Astrocyte of the spinal cord (primary cell): ENCODE data around the gene SEMA4A.
A peak's percentile ranks its signal among the peaks of the same experiment; 100 is the strongest.
"Not testable (repeated sequence)": the region's sequence is repeated elsewhere in the genome, so short reads cannot be mapped to it uniquely, and the experiment has no call there.

Experiments
- DNase-seq: peaks from one replicate; pipeline ENCODE4 v3.0.0; 2011; ENCODE audit warnings: low read depth, low spot score
- H3K4me3 ChIP-seq: 2 replicates; pipeline ENCODE4 v1.5.1; 2011; ENCODE audit warnings: low read depth, mild to moderate bottlenecking, low read length, moderate library complexity
- in situ Hi-C: cut with HindIII; loops from 2 replicates; pipeline ENCODE4 v1.10.0; 2017; ENCODE audit warnings: low sequenced_read_pairs
- TF ChIP-seq, protein P1 (sequence below): IDR thresholded peaks from 2 replicates; pipeline ENCODE4 v1.5.1; 2012; ENCODE audit warnings: low read depth, mild to moderate bottlenecking, low read length, inconsistent platforms

Gene SEMA4A

DNA sequence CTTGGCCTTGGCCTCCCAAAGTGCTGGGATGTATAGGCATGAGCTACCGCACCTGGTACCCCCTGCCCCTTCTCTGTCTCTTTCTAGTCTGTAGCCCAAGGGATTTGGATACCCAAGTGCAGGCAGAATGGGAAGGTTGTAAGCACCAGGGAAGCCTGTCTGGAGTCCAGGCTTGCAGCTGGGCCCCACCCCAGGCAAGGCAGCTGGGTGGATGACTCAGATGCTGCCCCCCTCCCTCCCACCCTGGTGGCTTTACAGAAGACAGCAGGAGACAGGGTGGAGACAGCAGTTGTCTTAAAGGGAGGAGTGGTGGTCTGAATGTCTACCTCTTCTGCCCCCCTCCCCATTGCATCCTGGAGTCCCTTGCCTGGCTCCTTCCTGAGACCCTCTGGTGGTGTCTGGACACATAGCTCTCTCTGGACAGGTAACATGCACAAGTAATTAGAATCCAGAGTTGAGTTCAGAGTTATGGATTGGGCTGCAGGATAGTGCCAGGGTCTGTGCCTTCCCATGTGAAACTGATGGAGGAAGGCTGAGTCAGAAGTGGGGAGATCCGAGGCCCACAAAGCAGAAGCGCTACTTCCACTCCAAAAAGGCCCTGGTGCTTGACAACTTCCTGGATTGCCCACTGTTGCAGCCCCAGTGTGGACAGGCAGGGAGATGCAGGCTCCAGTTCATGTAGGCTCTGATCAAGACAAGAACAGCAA is 33.7 kb upstream of the SEMA4A start:
- in situ Hi-C loops = no loop called here
- H3K4me3 ChIP-seq = peak overlapping the region; percentile 17
- peak; percentile 84 for DNase-seq
- TF ChIP-seq, protein P1, sequence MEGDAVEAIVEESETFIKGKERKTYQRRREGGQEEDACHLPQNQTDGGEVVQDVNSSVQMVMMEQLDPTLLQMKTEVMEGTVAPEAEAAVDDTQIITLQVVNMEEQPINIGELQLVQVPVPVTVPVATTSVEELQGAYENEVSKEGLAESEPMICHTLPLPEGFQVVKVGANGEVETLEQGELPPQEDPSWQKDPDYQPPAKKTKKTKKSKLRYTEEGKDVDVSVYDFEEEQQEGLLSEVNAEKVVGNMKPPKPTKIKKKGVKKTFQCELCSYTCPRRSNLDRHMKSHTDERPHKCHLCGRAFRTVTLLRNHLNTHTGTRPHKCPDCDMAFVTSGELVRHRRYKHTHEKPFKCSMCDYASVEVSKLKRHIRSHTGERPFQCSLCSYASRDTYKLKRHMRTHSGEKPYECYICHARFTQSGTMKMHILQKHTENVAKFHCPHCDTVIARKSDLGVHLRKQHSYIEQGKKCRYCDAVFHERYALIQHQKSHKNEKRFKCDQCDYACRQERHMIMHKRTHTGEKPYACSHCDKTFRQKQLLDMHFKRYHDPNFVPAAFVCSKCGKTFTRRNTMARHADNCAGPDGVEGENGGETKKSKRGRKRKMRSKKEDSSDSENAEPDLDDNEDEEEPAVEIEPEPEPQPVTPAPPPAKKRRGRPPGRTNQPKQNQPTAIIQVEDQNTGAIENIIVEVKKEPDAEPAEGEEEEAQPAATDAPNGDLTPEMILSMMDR = no peak

- H3K4me3 ChIP-seq = no peak overlapping the region
- TF ChIP-seq, protein P1 = no peak
- in situ Hi-C loops = no loop called here
- no peak for DNase-seq
Measured at GRCh38 chr1:156120318-156120717, 33.1 kb upstream of the SEMA4A start.

GRCh38 chr1:156121005-156121404 is 32.4 kb upstream of the SEMA4A start:
- DNase-seq, in situ Hi-C loops, H3K4me3 ChIP-seq: not testable (repeated sequence)

DNA sequence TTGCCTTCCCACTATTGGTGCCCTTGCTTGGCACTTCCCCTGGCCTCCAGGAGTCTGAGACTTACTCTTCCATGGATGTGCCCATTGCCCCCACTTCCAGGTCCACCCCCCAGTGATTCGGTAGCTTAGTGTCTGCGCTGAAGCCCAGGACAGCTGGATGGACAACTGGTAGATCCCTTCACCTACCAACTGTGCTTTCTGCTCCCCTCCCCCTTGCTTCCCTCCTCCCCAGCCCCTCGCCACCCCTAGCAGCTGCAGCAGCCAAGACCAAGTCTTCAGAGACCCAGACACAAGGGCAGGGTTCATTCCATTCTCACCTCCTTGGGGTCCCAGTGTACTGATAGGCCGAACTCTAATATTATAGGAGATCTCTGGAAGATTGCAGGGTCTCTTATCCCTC is 31.9 kb upstream of the SEMA4A start:
- H3K4me3 ChIP-seq = no peak overlapping the region
- in situ Hi-C loops = no loop called here
- DNase-seq = no peak
- TF ChIP-seq, protein P1 = no peak

DNA sequence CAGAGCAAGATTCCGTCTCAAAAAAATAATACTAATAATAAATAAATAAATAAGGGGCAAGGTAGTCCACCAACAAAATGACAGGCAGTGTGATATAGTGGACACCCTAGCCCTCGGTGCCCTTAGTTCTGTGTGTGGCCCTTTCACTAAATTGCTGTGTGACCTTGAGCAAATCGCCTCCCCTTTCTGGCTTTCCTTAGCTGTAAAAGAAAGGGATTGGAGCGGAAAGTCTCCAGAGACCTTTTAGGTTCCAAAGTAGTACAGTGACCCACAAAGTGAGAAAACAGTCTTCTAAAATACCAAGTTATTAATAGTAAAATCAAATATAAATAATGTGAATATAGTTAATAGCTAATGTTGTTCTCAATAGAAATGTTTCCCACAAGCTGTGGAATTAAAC is 31.3 kb upstream of the SEMA4A start:
- TF ChIP-seq, protein P1 = no peak
- in situ Hi-C loops = no loop called here
- no peak for DNase-seq
- peak overlapping the region; percentile 2 for H3K4me3 ChIP-seq

- TF ChIP-seq, protein P1 = no peak
- peak overlapping the region; percentile 30 for H3K4me3 ChIP-seq
- DNase-seq = peak; percentile 98
- in situ Hi-C loops = no loop called here
Measured at GRCh38 chr1:156122519-156123355, 30.6 kb upstream of the SEMA4A start.
